Measurements from ENCODE around the gene IRAK2. TPM values are rescaled to one million over a fixed set of nuclear protein-coding genes. Genes with fewer than 3 reads are reported as not detected.

The IRAK2 gene
- total and polyA plus RNA-seq, 12 donors, result 0.73 to 3.6 (median 1.3) TPM

GRCh38 chr3:10136426-10137005 lies 28.2 kb upstream of the IRAK2 start:
- Histone ChIP-seq H3K4me1 (peaks cover 0 to 5% (median 0%) of the 10 kb centered on the region in 9 donors), H3K27ac (no peak overlapping the region), H3K9me3 (no peaks in the 10 kb centered on the region), H3K36me3 (no peaks in the 10 kb centered on the region), H3K4me3 (no peak overlapping the region), H3K27me3 (no peaks in the 10 kb centered on the region)
- WGBS, 2 donors, result 92 to 93% methylated on average over 24 to 25 of the region's 25 CpGs
- ATAC-seq, result no peak
- no peak for DNase-seq
- intact Hi-C loops (cut with DNase I), result no loop called here
- TF ChIP-seq CTCF (IDR thresholded peaks at IDR 0.05), result no peak

DNA sequence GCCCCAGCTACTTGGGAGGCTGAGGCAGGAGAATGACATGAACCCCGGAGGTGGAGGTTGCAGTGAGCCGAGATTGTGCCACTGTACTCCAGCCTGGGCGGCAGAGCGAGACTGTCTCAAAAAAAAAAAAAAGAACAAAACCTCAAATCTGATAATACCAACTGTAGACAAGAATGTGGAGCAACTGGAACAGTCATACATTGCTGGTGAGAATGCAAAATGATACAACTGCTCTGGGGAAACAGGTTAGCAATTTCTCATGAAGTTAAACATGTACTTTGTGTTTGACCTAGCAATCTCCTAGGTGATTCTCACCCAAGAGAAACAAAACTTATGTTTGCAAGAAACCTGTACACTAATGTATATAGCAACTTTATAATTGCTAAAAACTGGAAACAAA lies 27.5 kb upstream of the IRAK2 start:
- Histone ChIP-seq H3K9me3 (no peaks in the 10 kb centered on the region), H3K36me3 (no peaks in the 10 kb centered on the region), H3K27me3 (no peaks in the 10 kb centered on the region), H3K27ac (no peak overlapping the region), H3K4me1 (peaks cover 0 to 6% (median 0%) of the 10 kb centered on the region in 9 donors), H3K4me3 (no peak overlapping the region)
- WGBS, 2 donors, result 89 to 91% methylated on average over 4 of the region's 4 CpGs
- ATAC-seq (no peak), DNase-seq (no peak)
- intact Hi-C loops (cut with DNase I), result no loop called here
- no peak for TF ChIP-seq CTCF (IDR thresholded peaks at IDR 0.05)

DNA sequence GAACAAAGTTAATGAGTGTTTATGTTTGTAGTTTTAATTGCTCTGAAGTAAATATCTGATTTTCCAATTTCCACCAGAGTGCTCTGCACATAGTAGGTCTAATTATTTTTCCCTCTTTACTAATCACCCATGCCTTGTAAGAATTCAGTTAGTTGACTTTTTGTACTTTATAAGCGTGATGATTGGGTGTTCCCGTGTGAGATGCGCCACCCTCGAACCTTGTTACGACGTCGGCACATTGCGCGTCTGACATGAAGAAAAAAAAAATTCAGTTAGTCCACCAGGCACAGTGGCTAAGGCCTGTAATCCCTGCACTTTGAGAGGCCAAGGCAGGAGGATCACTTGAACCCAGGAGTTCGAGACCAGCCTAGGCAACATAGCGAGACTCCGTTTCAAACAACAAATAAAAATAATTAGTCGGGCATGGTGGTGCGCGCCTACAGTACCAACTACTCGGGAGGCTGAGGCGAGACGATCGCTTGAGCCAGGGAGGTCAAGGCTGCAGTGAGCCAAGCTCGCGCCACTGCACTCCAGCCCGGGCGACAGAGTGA lies 23.6 kb upstream of the IRAK2 start:
- Histone ChIP-seq H3K4me1 (peaks cover 3 to 45% (median 34%) of the 10 kb centered on the region in 9 donors), H3K27me3 (no peaks in the 10 kb centered on the region), H3K36me3 (peaks cover 0 to 19% (median 0%) of the 10 kb centered on the region in 9 donors), H3K27ac (peak overlapping the region in 9 of 10 donors; percentile 68 to 97 (median 90)), H3K4me3 (peak overlapping the region in 9 of 10 donors; percentile 52 to 95 (median 79)), H3K9me3 (no peaks in the 10 kb centered on the region)
- peak in 1 of 8 donors; percentile 1 for ATAC-seq
- intact Hi-C loops (cut with DNase I), result loop anchor here in 2 of 10 donors (1.0 to 5.0 kb wide), 2 partner anchors 26 to 114 kb away; partner anchors contain the start of genes BRK1 (in 1 of the 2) and FANCD2 (in 1 of the 2)
- TF ChIP-seq CTCF (IDR thresholded peaks at IDR 0.05), result no peak
- WGBS, 2 donors, result 85% methylated on average over 23 of the region's 23 CpGs
- DNase-seq, result no peak

GRCh38 chr3:10142707-10143560 lies 21.8 kb upstream of the IRAK2 start:
- no peaks in the 10 kb centered on the region for H3K9me3 ChIP-seq
- no peak for ATAC-seq
- peak overlapping the region in 5 of 10 donors; percentile 84 to 97 (median 89) for H3K27ac ChIP-seq
- TF ChIP-seq CTCF (IDR thresholded peaks at IDR 0.05), result no peak
- peaks cover 3 to 53% (median 34%) of the 10 kb centered on the region in 9 donors for H3K4me1 ChIP-seq
- peak overlapping the region; percentile 51 to 95 (median 78) for H3K4me3 ChIP-seq
- DNase-seq, result no peak
- WGBS, 2 donors, result 79 to 80% methylated on average over 29 of the region's 29 CpGs
- no peaks in the 10 kb centered on the region for H3K27me3 ChIP-seq
- H3K36me3 ChIP-seq, result peaks cover 0 to 38% (median 0%) of the 10 kb centered on the region in 9 donors
- intact Hi-C loops (cut with DNase I), result loop anchor here in 1 of 10 donors (5.0 kb wide), 1 partner anchor 116 kb away; the partner anchor contains the start of gene FANCD2

Data from heart right ventricle (tissue), 16 donors.